Measurements from ENCODE around the gene C10orf90. TPM values are rescaled to one million over a fixed set of nuclear protein-coding genes. Genes with fewer than 3 reads are reported as not detected.
A peak's percentile ranks its signal among the peaks of the same experiment; 100 is the strongest.

Gene C10orf90
- total RNA-seq, 1 donor from 2014 or later: 1.2 TPM

DNA sequence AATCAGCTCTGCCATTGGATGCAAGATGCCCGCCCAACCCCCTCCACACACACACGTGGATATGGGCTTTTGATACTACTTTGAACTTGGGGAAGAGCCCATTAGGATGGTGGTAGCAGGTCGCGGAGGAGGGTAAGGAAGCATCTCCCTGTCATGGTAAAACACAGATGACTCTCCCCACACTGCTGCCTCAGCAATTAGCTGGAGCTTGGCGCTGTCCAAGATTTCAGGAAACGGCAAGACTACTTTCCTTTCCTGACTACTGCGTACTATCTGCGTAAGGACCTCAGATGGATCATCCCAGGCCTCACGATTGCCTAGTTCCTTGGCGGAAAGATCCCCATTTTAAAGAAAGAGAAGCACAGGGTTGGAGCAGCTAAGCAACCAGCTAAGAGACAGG is 134.3 kb downstream of the C10orf90 start:
- no peak for DNase-seq

DNA sequence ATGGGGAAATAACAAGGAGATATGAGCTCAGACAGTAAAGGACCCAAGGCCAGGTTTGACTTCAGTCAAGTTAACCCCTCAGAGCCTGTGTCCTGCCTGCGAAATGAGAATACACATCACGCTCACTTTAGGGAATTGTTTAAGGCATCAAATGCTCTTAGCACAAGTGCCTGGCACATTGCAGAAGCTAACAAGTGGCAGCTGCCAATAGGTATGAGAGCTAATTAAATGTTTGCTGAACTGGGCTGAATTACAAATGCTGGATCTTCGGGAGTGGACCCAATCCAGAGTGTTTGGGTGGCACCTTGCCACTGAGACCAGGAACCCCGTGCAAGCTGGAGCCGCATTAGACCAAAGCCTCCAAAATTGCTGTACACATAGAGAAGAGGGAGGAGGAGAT is 136.8 kb downstream of the C10orf90 start:
- no peak for DNase-seq

DNA sequence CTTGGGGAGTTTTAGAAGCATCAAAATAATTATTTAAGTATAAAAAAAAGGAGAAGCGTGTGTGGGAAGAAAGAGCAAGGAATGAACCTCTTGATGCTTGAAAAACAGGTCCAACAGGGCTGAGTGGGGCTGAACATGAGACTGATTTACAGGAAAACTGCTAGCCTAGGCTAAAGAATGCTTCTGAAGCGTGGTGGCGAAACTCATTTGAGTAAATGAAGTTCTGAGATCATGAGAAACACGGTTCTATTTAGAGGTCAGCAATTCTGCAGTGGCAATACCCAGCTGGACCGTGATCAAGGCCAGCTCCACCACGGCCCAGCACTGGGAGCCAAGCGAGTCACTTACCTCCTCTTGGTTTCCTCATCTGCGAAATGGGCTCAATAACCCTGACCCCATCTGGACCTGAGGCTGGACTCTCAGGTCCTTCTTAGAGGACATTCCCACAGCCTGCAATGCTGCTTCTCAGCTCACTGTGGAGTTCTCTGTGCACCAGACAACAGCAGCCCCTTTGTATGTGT is 142.1 kb downstream of the C10orf90 start:
- no peak for DNase-seq

GRCh38 chr10:126527645-126528314 is 142.7 kb downstream of the C10orf90 start:
- no peak for DNase-seq

DNA sequence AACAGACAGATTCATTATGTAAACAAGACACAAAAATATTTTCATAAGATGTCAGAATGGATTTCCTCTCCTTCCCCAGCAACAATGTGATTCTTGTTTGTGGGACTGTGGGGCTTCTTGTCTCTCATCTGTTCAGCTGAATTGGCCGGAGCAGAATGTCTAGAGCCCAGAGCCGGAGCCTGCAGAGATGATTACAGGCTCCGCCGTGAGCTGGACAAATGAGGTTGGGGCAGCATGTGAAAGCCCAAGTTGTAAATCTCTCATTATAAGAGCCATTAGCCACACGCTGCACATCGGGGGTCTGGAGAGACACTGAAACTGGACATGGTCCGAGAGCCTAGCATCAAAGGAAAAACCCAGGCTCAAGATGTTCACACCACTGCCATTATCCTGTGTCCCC is 145.2 kb downstream of the C10orf90 start:
- no peak for DNase-seq

DNA sequence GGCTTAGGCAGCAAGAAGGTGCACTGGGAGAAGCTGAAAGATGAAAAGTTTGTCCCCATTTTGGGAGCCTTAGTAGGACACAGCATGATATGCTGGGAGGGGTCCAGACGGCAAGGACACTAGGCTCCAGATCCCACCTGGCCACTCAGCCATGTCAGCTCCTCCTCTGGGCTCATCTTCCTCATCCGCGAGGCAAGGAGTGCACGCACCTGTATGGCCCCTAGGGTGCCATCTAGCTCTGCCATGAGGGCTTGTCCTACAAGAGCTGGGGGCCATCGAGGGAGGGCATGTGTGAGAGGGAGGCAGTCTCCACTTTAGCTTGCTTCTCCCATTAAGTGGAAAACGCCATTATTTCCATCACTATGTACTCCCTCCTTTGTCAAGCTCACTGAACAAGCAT is 146.0 kb downstream of the C10orf90 start:
- no peak for DNase-seq

GRCh38 chr10:126523071-126523470 is 147.4 kb downstream of the C10orf90 start:
- no peak for DNase-seq

GRCh38 chr10:126521399-126521798 is 149.1 kb downstream of the C10orf90 start:
- DNase-seq: no peak

GRCh38 chr10:126520751-126521317 is 149.7 kb downstream of the C10orf90 start:
- DNase-seq: no peak

DNA sequence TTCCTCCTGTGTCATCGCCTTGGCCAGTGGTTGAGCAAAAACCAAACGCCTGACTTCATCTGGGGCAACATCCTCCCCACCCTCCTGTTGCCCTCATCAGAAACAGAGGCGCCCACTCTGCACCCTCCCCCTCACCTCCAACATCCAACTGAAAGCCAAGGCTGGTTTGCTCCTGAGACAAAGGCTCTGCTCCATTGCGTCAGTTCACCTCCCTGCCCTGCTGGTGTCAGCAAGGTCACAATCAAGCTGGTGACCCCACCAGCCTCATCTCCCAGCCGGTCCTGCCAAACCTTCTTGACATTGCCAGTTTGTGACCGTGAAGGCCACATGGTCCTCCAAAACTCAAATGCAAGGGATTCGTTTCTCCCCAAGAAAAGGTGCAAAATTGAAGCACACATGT is 150.5 kb downstream of the C10orf90 start:
- no peak for DNase-seq

DNA sequence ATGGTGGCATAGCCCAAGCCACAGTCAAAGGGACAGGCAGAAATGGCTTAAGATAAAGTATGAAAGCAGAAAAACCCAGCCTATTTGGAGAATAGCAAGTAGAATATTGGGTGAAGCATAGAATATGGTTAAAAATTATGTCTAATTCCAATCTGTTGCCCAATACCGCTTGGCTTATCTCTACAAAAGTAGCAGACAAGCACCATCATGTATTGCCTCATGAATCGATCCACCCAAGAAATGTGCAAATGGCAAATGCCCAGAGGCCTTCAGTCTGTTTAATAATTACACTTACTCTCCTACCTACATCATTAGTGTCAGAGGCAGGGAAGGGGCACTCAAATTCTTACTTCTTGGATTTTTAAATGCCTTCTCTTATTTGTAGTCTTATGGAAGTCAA is 151.3 kb downstream of the C10orf90 start:
- DNase-seq: no peak

GRCh38 chr10:126518218-126519080 is 152.0 kb downstream of the C10orf90 start:
- no peak for DNase-seq

DNA sequence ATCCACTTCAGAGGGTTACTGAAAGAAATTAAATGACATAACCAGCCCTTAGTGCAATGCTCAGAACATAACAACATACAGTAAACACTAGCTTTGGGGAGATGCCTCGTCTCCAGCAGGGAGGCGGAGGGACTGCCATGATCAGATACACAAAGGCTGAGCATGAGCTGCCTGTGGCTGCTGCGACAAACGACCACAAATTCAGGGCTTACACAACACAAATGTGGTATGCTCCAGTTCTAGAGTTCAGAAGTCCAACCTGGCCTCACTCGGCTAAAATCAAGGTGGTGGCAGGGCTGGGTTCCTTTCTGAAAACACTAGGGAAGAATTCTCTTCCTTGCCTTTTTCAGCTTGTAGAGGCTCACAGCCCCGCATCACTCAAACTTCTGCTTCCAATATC is 154.0 kb downstream of the C10orf90 start:
- DNase-seq: no peak

DNA sequence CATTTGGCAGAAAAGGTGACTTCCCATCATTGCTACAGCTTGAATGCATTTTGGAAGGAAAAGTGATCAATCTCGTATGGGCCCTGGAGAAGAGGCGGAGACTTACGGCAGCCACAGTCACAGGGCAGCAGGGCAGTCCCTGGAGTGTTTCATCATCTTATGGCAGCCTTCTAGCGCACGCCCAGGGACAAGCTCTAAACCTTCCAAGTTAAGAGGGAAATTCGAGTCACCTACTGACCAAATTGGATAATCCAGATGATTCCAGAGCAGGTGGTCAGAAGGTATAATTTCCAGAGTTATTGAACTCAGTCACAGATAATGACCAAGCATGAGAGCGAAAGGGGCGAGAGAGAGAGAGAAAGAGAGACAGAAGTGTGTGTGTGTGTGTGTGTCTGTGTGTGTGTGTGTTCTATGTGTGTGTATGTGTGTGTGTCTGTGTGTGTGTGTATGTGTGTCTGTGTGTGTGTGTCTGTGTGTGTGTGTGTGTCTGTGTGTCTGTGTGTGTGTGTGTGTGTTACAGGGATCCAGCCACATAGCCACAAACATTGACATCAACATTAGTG is 158.5 kb downstream of the C10orf90 start:
- no peak for DNase-seq

- DNase-seq: no peak
These were observed 161.3 kb downstream of the C10orf90 start for GRCh38 chr10:126509182-126509581.

- DNase-seq: no peak
These were observed 161.9 kb downstream of the C10orf90 start for GRCh38 chr10:126508535-126509040.

DNA sequence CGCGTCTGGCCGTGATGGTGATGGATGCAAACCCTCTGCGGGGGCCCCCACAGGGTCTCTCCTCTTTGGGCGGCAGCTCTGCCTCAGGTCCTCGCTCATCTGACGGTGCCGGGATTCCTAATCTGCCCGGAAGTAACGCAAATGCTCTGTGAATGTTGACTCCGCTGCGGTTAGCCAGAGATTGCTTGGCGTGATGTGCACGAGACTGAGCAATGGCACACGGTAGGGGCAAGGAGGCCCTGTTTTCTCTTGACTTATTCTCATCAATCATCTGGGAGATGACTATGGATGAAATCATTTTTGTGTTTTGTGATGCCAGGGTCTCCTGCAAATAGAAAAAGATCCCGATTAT is 165.8 kb downstream of the C10orf90 start:
- no peak for DNase-seq

DNA sequence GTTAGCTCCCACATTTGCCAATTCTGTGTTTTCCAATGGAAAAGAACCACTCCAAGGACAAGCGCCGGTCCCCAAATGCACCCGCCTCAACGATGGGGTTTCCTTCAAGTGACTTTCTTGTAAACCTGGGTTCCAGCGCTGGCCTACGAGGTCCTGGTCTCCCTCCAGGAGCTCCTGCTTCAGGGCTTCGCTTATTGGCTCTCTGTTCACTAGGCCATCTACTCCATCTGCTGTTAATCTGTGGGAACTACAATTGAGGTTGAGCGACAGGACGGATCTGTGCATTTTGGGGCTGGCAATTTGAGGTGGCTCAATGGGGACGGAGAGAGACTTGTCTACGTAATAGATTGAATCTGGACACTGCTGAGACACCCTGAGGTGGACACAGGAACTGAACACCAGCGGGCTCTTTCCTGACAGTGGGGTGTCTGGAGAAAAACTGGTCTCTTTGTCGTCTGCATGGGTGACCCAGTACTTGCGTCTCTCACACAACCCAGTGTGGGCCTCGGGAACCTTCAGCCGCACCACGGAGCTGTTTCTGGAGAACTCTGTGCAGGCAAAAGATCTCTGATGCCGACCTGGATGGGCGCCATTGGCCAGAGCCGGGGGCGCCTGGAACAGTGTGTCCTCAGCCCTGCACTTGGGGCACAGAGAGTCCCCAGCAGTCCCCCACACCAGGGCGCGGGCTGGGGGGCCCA is 166.3 kb downstream of the C10orf90 start:
- peak; percentile 60 for DNase-seq

DNA sequence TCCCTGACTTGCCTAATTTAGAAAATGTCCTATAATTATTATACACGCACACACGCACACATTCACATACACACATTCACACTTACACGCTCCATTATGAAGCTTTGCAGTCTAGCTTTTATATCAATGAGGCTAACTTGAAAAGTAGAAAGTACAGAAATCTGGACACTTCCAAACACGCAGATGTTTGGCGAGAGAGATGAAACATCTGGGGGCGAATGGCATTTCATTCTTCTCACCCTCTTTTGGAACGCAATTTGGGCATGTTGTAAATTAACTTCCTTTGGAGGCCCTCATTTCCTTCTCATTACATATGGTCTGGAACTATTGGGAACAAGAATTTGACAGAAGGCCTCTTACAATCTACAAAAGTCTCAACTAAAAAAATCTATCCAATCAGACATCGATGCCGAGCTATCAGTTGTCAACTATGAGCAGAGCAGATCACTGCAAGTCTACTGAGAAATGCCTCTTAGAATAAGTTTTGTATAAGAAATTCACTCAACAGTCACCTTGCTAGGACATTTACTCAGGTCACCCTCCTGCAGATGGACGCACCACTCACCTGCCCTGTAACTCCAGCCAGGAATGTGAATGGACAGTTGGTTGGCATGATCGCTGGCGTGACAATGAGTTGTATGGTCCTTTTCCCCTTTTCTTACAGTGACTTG is 167.0 kb downstream of the C10orf90 start:
- DNase-seq: peak; percentile 65

GRCh38 chr10:126502441-126502840 is 168.1 kb downstream of the C10orf90 start:
- peak; percentile 23 for DNase-seq

DNA sequence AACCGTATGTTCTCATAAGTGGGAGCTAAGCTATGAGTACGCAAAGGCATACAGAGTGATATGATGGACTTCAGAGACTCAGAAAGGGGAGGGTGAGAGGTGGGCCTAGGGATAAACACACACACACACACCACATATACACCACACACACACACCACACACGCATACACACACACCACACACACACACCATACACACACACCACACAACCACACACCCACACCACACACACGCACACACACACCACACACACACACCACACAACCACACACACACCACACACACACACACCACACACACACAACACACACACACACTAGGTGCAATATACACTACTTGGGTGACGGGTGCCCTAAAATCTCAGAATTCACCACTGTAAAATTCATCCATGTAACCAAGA is 168.7 kb downstream of the C10orf90 start:
- DNase-seq: peak; percentile 9

GRCh38 chr10:126500866-126501265 is 169.6 kb downstream of the C10orf90 start:
- no peak for DNase-seq

Data from skin of body (tissue), 2 donors.